ENCODE measurements around the gene C1RL. TPM values are rescaled to one million over a fixed set of nuclear protein-coding genes. Genes with fewer than 3 reads are reported as not detected.

Gene C1RL
- total RNA-seq, 2 donors from 2014 or later: 32.5 to 46.4 TPM

DNA sequence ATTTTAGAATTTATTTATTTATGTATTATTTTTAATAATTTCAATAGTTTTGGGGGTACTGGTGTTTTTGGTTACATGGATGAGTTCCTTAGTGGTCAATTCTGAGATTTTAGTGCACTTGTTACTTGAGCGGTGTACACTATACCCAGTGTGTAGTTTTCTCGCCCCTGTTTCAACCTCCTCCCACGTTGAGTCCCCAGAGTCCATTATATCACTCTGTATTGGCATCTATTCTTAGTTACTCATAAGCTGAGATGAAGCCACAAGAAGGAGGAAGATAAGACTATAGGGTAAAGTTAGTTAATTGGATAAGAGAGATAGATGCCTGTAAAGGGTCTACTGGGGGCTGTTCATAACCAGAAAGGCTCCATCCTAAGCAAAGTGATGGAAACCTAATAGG lies 44.5 kb downstream of the C1RL start:
- H3K9me3 ChIP-seq (ENCODE audit: control insufficient read depth, low read length): no peaks in the 10 kb centered on the region
- no peaks in the 10 kb centered on the region for H3K4me1 ChIP-seq (ENCODE audit: control insufficient read depth, insufficient read depth, low read length)
- H3K36me3 ChIP-seq (ENCODE audit: control insufficient read depth, insufficient read depth, low read length): no peaks in the 10 kb centered on the region
- no peak for DNase-seq
- H3K9me3 Mint-ChIP-seq: no peaks in the 10 kb centered on the region
- H3K4me3 Mint-ChIP-seq: no peak overlapping the region
- no peaks in the 10 kb centered on the region for H3K36me3 Mint-ChIP-seq (ENCODE audit: low read depth)
- H3K27ac ChIP-seq (ENCODE audit: low read depth, low read length): no peak overlapping the region
- H3K27me3 ChIP-seq (ENCODE audit: control insufficient read depth, insufficient read depth, low read length, poor library complexity, severe bottlenecking): no peaks in the 10 kb centered on the region
- H3K4me3 ChIP-seq (ENCODE audit: low read length): no peak overlapping the region
- peaks cover 16% of the 10 kb centered on the region for H3K4me1 Mint-ChIP-seq
- 90% methylated on average over 3 of the region's 3 CpGs; no CpG with 5 or more reads in 1 of the 2 experiments for WGBS, 2 experiments (ENCODE audit: insufficient coverage in 1 of 2, insufficient read length in 1 of 2)
- TF ChIP-seq, protein P1, sequence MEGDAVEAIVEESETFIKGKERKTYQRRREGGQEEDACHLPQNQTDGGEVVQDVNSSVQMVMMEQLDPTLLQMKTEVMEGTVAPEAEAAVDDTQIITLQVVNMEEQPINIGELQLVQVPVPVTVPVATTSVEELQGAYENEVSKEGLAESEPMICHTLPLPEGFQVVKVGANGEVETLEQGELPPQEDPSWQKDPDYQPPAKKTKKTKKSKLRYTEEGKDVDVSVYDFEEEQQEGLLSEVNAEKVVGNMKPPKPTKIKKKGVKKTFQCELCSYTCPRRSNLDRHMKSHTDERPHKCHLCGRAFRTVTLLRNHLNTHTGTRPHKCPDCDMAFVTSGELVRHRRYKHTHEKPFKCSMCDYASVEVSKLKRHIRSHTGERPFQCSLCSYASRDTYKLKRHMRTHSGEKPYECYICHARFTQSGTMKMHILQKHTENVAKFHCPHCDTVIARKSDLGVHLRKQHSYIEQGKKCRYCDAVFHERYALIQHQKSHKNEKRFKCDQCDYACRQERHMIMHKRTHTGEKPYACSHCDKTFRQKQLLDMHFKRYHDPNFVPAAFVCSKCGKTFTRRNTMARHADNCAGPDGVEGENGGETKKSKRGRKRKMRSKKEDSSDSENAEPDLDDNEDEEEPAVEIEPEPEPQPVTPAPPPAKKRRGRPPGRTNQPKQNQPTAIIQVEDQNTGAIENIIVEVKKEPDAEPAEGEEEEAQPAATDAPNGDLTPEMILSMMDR (conservative IDR thresholded peaks at IDR 0.05): no peak
- no peak overlapping the region for H3K9ac ChIP-seq (ENCODE audit: extremely low read depth, low read length, poor library complexity, severe bottlenecking)
- peaks cover 11% of the 10 kb centered on the region for H3K27me3 Mint-ChIP-seq (ENCODE audit: insufficient read depth)
- H3K27ac Mint-ChIP-seq: no peak overlapping the region

DNA sequence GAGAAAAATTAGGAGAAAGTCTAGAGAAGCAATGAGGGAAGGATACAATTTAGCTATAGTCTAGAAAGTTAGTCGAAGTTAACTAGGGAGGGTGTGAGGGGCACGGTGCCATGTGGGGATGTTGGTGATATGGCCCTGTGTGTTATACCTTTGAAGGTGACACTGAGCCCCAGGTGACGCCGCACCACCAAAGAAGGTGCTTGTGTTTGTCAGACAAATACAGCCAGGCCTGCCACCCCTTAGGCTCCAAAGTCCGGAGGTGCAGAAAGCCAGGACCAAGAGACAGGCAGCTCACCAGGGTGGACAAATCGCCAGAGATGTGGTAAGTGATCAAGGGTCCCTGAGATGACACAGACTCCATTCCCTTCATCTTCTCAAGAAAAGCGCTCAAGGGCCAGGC lies 47.4 kb downstream of the C1RL start:
- no peak overlapping the region for H3K4me3 ChIP-seq (ENCODE audit: low read length)
- no peaks in the 10 kb centered on the region for H3K9me3 Mint-ChIP-seq
- peaks cover under 1% of the 10 kb centered on the region for H3K27me3 Mint-ChIP-seq (ENCODE audit: insufficient read depth)
- H3K27ac Mint-ChIP-seq: no peak overlapping the region
- H3K27me3 ChIP-seq (ENCODE audit: control insufficient read depth, insufficient read depth, low read length, poor library complexity, severe bottlenecking): no peaks in the 10 kb centered on the region
- no peak overlapping the region for H3K4me3 Mint-ChIP-seq
- H3K27ac ChIP-seq (ENCODE audit: low read depth, low read length): no peak overlapping the region
- H3K36me3 Mint-ChIP-seq (ENCODE audit: low read depth): no peaks in the 10 kb centered on the region
- TF ChIP-seq, protein P1 (conservative IDR thresholded peaks at IDR 0.05): no peak
- no peaks in the 10 kb centered on the region for H3K9me3 ChIP-seq (ENCODE audit: control insufficient read depth, low read length)
- H3K36me3 ChIP-seq (ENCODE audit: control insufficient read depth, insufficient read depth, low read length): no peaks in the 10 kb centered on the region
- DNase-seq: no peak
- peaks cover 14% of the 10 kb centered on the region for H3K4me1 Mint-ChIP-seq
- no peaks in the 10 kb centered on the region for H3K4me1 ChIP-seq (ENCODE audit: control insufficient read depth, insufficient read depth, low read length)
- no peak overlapping the region for H3K9ac ChIP-seq (ENCODE audit: extremely low read depth, low read length, poor library complexity, severe bottlenecking)
- 96 to 100% methylated on average over 5 to 7 of the region's 7 CpGs for WGBS, 2 experiments (ENCODE audit: insufficient coverage in 1 of 2, insufficient read length in 1 of 2)

DNA sequence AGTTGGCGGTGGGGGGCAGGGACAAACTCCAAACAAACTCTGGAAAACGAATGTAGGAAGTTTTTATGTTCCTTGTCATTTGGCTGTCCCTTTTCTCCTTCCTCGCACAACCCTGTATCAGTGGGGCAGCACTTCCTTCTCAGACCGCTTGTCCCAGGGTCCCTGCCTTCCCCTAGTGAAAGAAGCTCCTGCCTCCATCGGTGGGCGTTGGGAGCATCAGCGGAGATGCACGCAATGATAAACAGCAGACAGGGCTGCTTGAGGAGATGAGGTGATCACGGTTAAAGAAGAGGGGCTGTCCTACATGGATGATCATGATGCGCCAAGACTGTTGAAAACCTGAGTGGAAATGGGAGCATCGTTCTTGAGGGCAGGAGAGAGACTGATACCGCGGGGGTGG lies 47.9 kb downstream of the C1RL start:
- H3K4me3 Mint-ChIP-seq: no peak overlapping the region
- H3K36me3 ChIP-seq (ENCODE audit: control insufficient read depth, insufficient read depth, low read length): no peaks in the 10 kb centered on the region
- no peak overlapping the region for H3K27ac Mint-ChIP-seq
- no peak overlapping the region for H3K4me3 ChIP-seq (ENCODE audit: low read length)
- H3K27me3 ChIP-seq (ENCODE audit: control insufficient read depth, insufficient read depth, low read length, poor library complexity, severe bottlenecking): no peaks in the 10 kb centered on the region
- H3K9me3 Mint-ChIP-seq: no peaks in the 10 kb centered on the region
- no peak for DNase-seq
- no peaks in the 10 kb centered on the region for H3K4me1 ChIP-seq (ENCODE audit: control insufficient read depth, insufficient read depth, low read length)
- peaks cover 2% of the 10 kb centered on the region for H3K27me3 Mint-ChIP-seq (ENCODE audit: insufficient read depth)
- H3K9me3 ChIP-seq (ENCODE audit: control insufficient read depth, low read length): no peaks in the 10 kb centered on the region
- H3K27ac ChIP-seq (ENCODE audit: low read depth, low read length): no peak overlapping the region
- 89 to 94% methylated on average over 11 to 13 of the region's 13 CpGs for WGBS, 2 experiments (ENCODE audit: insufficient coverage in 1 of 2, insufficient read length in 1 of 2)
- peaks cover 14% of the 10 kb centered on the region for H3K4me1 Mint-ChIP-seq
- no peaks in the 10 kb centered on the region for H3K36me3 Mint-ChIP-seq (ENCODE audit: low read depth)
- no peak overlapping the region for H3K9ac ChIP-seq (ENCODE audit: extremely low read depth, low read length, poor library complexity, severe bottlenecking)
- TF ChIP-seq, protein P1 (conservative IDR thresholded peaks at IDR 0.05): no peak
